Transverse colon (tissue), 4 donors: ENCODE data around the gene B9D1. TPM values are rescaled to one million over a fixed set of nuclear protein-coding genes. Genes with fewer than 3 reads are reported as not detected.

ENCODE experiments used
- DNase-seq: peaks from one replicate; pipeline ENCODE4 v3.0.0-alpha.2; 2019
- H3K27ac ChIP-seq, 4 donors: fragments of 200-600 bp; sonication (generic); 2 replicates each; pipeline ENCODE4 v1.5.1; 2016 to 2018; ENCODE audit warnings: inconsistent platforms in 4 of 4
- H3K27me3 ChIP-seq: fragments of 200-600 bp; sonication (generic); 2 replicates; pipeline ENCODE4 v1.5.1; 2017; ENCODE audit warnings: inconsistent platforms
- H3K36me3 ChIP-seq, 4 donors: fragments of 200-600 bp; sonication (generic); 2 replicates each; pipeline ENCODE4 v1.5.1; 2017 to 2019; ENCODE audit warnings: inconsistent platforms in 4 of 4
- H3K4me1 ChIP-seq, 4 donors: fragments of 200-600 bp; sonication (generic); 2 replicates each; pipeline ENCODE4 v1.5.1; 2017 to 2020; ENCODE audit warnings: inconsistent platforms in 4 of 4
- H3K4me3 ChIP-seq, 4 donors: fragments of 200-600 bp; sonication (generic); 1 replicate in 1 of 4; 2 replicates in 3 of 4; pipeline versions ENCODE4 v1.5.1 to v1.6.1; 2017 to 2019; ENCODE audit warnings: inconsistent platforms in 4 of 4
- H3K9me3 ChIP-seq, 2 donors: fragments of 200-600 bp; sonication (generic); 2 replicates each; pipeline ENCODE4 v1.5.1; 2017 to 2019; ENCODE audit warnings: inconsistent platforms in 2 of 2
- EP300 ChIP-seq: sonication (generic); formaldehyde crosslinking; IDR thresholded peaks from one replicate; pipeline ENCODE4 v1.6.1; 2017; ENCODE audit warnings: antibody characterized with exemption, low read depth
- POLR2A ChIP-seq: fragments of 450-650 bp; IDR thresholded peaks from one replicate; pipeline ENCODE4 v1.6.1; 2016; ENCODE audit warnings: antibody characterized with exemption, mild to moderate bottlenecking, moderate library complexity
- POLR2AphosphoS5 ChIP-seq, 3 donors: sonication (generic); formaldehyde crosslinking; IDR thresholded peaks; one replicate each; pipeline ENCODE4 v1.6.1; 2016; ENCODE audit warnings: antibody characterized with exemption in 3 of 3
- WGBS, 2 donors: methylation state at CpG; one replicate each; pipeline ENCODE4 v1.1.5; 2018; ENCODE audit warnings: low coverage in 1 of 2; 5-methylcytosine and 5-hydroxymethylcytosine counted together
- in situ Hi-C, 4 donors: fragments of 200-750 bp; cut with MboI; loops; one replicate each; pipeline versions ENCODE4 v1.15.0 to v1.15.1; 2017; ENCODE audit warnings: low sequenced_read_pairs in 3 of 4, low pct_ligation_motif_present in 1 of 4, low pct_unique_long_range_greater_than_20kb in 1 of 4
- intact Hi-C: fragments of 100-400 bp; cut with DNase I; formaldehyde crosslinking; loops from one replicate; pipeline ENCODE4 v1.15.1; 2023; ENCODE audit warnings: low total_unique reads
- total RNA-seq, 4 donors: library from RNA; depleted of rRNA; stranded (reverse); fragments of >200 nt; gene quantifications; one replicate each; pipeline ENCODE4 v1.1.0, GENCODE V29; 2016
- TF ChIP-seq, protein P1 (sequence below), 5 experiments: fragments of 200-600 bp in 3 of 5; fragments of 450-650 bp in 2 of 5; sonication (generic) in 3 of 5; IDR thresholded peaks; 1 replicate in 2 of 5; 2 replicates in 3 of 5; pipeline ENCODE4 v1.5.1; 2016 to 2017; ENCODE audit warnings: antibody characterized with exemption in 5 of 5, inconsistent platforms in 3 of 5, mild to moderate bottlenecking in 2 of 5, moderate library complexity in 1 of 5

B9D1 gene
- total RNA-seq, 4 donors from 2014 or later, result 6.0 to 17.6 (median 9.5) TPM

DNA sequence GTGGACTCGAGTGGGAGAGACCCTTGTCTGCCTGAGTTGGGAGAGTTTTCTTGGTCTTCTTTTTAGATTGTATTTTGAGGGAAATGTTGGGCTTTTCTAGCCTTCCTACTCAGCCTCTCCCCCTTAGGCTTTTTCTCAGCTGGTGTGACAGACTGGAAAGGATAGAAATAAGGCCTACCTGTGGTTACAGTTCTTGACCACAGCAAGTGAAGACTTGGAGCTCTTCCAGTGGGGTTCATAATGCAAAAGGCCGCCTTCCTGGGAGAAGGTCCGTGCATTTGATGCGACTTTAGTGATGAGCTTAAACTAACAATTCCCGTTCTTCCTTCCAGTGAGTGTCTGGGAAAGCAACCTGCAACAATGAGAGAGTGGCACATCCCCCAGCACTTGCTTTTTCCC, 56.8 kb downstream of the B9D1 start:
- Histone ChIP-seq H3K9me3 (no peaks in the 10 kb centered on the region), H3K36me3 (no peaks in the 10 kb centered on the region), H3K27me3 (no peaks in the 10 kb centered on the region), H3K27ac (peak overlapping the region; percentile 1 to 48 (median 24)), H3K4me1 (peaks cover 32 to 71% (median 51%) of the 10 kb centered on the region in 4 donors), H3K4me3 (no peak overlapping the region)
- WGBS, 2 donors, result 89% methylated on average over 5 of the region's 5 CpGs; no CpG with 5 or more reads in 1 of the 2 donors
- in situ Hi-C loops (no loop called here), intact Hi-C loops (no loop called here)
- TF ChIP-seq, protein P1, sequence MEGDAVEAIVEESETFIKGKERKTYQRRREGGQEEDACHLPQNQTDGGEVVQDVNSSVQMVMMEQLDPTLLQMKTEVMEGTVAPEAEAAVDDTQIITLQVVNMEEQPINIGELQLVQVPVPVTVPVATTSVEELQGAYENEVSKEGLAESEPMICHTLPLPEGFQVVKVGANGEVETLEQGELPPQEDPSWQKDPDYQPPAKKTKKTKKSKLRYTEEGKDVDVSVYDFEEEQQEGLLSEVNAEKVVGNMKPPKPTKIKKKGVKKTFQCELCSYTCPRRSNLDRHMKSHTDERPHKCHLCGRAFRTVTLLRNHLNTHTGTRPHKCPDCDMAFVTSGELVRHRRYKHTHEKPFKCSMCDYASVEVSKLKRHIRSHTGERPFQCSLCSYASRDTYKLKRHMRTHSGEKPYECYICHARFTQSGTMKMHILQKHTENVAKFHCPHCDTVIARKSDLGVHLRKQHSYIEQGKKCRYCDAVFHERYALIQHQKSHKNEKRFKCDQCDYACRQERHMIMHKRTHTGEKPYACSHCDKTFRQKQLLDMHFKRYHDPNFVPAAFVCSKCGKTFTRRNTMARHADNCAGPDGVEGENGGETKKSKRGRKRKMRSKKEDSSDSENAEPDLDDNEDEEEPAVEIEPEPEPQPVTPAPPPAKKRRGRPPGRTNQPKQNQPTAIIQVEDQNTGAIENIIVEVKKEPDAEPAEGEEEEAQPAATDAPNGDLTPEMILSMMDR (IDR thresholded peaks at IDR 0.05), result no peak
- no peak for TF ChIP-seq POLR2A
- no peak for TF ChIP-seq EP300
- no peak for TF ChIP-seq POLR2AphosphoS5 (IDR thresholded peaks at IDR 0.05)
- DNase-seq, result no peak

DNA sequence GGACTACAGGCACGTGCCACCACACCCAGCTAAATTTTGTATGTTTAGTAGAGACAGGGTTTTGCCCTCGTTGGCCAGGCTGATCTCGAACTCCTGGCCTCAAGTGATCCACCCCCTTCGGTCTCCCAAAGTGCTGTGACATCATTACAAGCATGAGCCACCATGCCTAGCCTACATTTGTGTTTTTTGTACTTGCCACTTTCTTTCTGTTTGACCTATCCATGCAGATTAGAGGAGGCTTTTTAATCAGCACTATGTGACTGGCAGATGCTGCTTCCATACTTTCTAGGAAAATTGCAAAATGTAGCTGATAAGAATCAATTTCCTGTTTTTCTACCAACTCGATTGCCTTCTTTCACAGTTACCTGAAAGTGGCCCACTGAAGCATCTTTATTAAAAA, 57.3 kb downstream of the B9D1 start:
- H3K4me1 ChIP-seq, result peaks cover 32 to 72% (median 51%) of the 10 kb centered on the region in 4 donors
- no peak overlapping the region for H3K4me3 ChIP-seq
- no peak for DNase-seq
- 74% methylated on average over 5 of the region's 5 CpGs; no CpG with 5 or more reads in 1 of the 2 donors for WGBS, 2 donors
- in situ Hi-C loops, result no loop called here
- peak overlapping the region in 3 of 4 donors; percentile 1 to 48 (median 40) for H3K27ac ChIP-seq
- H3K36me3 ChIP-seq, result no peaks in the 10 kb centered on the region
- H3K9me3 ChIP-seq, result no peaks in the 10 kb centered on the region
- TF ChIP-seq POLR2A, result no peak
- TF ChIP-seq, protein P1 (IDR thresholded peaks at IDR 0.05), result no peak
- no peak for TF ChIP-seq POLR2AphosphoS5 (IDR thresholded peaks at IDR 0.05)
- no peak for TF ChIP-seq EP300
- no peaks in the 10 kb centered on the region for H3K27me3 ChIP-seq
- intact Hi-C loops, result no loop called here

DNA sequence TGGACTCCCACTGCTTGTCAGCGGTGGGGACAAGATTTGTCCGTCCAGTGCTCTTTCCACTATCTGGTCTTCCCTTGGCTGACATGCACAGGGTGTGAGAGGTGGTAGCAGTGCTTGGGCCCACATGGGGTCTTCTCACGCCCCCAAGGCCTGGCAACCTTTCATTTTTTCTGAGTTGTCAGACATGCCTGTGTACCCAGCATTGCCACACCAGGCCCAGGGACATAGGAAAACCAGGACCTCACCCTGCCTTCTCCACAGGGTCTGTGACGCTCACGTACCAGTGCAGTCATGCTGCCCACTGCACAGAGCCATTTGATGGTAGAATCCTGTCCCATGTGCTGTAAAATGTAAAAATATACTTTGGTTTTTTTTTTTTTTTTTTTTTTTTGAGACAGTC, 57.8 kb downstream of the B9D1 start:
- Histone ChIP-seq H3K9me3 (no peaks in the 10 kb centered on the region), H3K27me3 (no peaks in the 10 kb centered on the region), H3K27ac (peak overlapping the region; percentile 44 to 75 (median 58)), H3K4me1 (peaks cover 32 to 72% (median 51%) of the 10 kb centered on the region in 4 donors), H3K36me3 (no peaks in the 10 kb centered on the region), H3K4me3 (no peak overlapping the region)
- in situ Hi-C loops (no loop called here), intact Hi-C loops (no loop called here)
- no peak for DNase-seq
- WGBS, 2 donors, result 92 to 100% methylated on average over 2 to 5 of the region's 5 CpGs
- no peak for TF ChIP-seq POLR2AphosphoS5 (IDR thresholded peaks at IDR 0.05)
- no peak for TF ChIP-seq EP300
- TF ChIP-seq, protein P1 (IDR thresholded peaks at IDR 0.05), result no peak
- TF ChIP-seq POLR2A, result no peak

DNA sequence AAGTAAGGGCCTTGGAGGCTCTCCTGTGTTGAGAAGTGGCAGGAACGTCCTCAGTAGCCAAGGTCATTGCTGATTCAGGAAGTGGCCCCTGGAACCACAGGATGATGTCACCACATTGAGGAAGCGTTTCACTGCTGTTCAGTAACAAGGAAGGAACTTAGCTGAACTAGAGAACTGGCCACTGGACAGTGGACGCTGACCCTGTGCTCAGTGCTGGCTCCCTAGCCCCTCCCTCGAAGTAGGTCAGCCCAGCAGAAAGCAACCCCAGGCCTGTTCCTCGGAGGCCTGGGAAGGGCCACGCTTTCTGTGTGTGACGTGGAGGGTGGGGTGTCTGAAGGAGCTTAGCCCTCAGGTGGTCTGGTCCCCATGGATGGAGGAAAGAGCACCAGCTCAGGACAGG, 58.3 kb downstream of the B9D1 start:
- WGBS, 2 donors, result 22 to 64% methylated on average over 1 to 7 of the region's 7 CpGs
- TF ChIP-seq POLR2AphosphoS5 (IDR thresholded peaks at IDR 0.05) (peak in 2 of 3 donors; percentile 26 to 28), EP300 (no peak)
- TF ChIP-seq, protein P1 (IDR thresholded peaks at IDR 0.05), result no peak
- peak; percentile 74 for DNase-seq
- Histone ChIP-seq H3K27ac (peak overlapping the region; percentile 44 to 75 (median 58)), H3K4me3 (no peak overlapping the region), H3K4me1 (peaks cover 34 to 77% (median 55%) of the 10 kb centered on the region in 4 donors), H3K36me3 (no peaks in the 10 kb centered on the region), H3K27me3 (no peaks in the 10 kb centered on the region), H3K9me3 (no peaks in the 10 kb centered on the region)
- intact Hi-C loops, result no loop called here
- in situ Hi-C loops, result no loop called here
